IMR-90 (cell line): ENCODE measurements around the gene PM20D2. TPM values are rescaled to one million over a fixed set of nuclear protein-coding genes. Genes with fewer than 3 reads are reported as not detected.

Experiments used
- ATAC-seq: fragments of 200-7000 bp; cut with Tn5 transposase; 2 replicates; pipeline ENCODE4 v1.9.1; 2020; ENCODE audit warnings: low read depth, mild to moderate bottlenecking, moderate library complexity
- BruUV-seq: library from RNA; stranded (reverse); fragments of 400-500 nt; replicated peaks from 2 replicates; lab custom pipeline; 2021; lab: Mats Ljungman, UMichigan
- CTCF ChIA-PET: fragments of 300-600 bp; formaldehyde crosslinking; extraction: SDS; loops from one replicate; lab custom pipeline; 2021; ENCODE audit warnings: antibody characterized with exemption; lab: Yijun Ruan, JAX
- POLR2A ChIA-PET: fragments of 300-600 bp; sonication (Branson Sonifier 250); formaldehyde crosslinking; loops from one replicate; lab custom pipeline; 2022; ENCODE audit warnings: antibody characterized with exemption; ENCODE audit not compliant: unreplicated experiment; lab: Charles Lee
- DNase-seq: peaks from one replicate; pipeline ENCODE4 v3.0.0; 2013
- H2AFZ ChIP-seq: replicated peaks from 2 replicates; pipeline ENCODE3; 2013; ENCODE audit warnings: low read length, mild to moderate bottlenecking; ENCODE audit not compliant: poor library complexity
- H2AK5ac ChIP-seq: 2 replicates; pipeline ENCODE4 v1.6.1; 2013; ENCODE audit warnings: low read depth, low read length, inconsistent platforms
- H2AK9ac ChIP-seq: replicated peaks from 2 replicates; pipeline ENCODE3; 2013; ENCODE audit warnings: mild to moderate bottlenecking, low read depth, low read length, moderate library complexity; ENCODE audit not compliant: poor library complexity
- H2BK120ac ChIP-seq: 2 replicates; pipeline ENCODE4 v1.6.1; 2013; ENCODE audit warnings: low read depth, low read length, inconsistent platforms
- H2BK15ac ChIP-seq: 3 replicates; pipeline ENCODE4 v1.6.1; 2013; ENCODE audit warnings: low read depth, low read length, inconsistent platforms
- H2BK20ac ChIP-seq: 2 replicates; pipeline ENCODE4 v1.6.1; 2013; ENCODE audit warnings: low read depth, mild to moderate bottlenecking, inconsistent platforms, low read length, moderate library complexity
- H2BK5ac ChIP-seq: 2 replicates; pipeline ENCODE4 v1.6.1; 2013; ENCODE audit warnings: mild to moderate bottlenecking, low read depth, low read length, inconsistent platforms; ENCODE audit not compliant: poor library complexity, severe bottlenecking
- H3K14ac ChIP-seq: replicated peaks from 2 replicates; pipeline ENCODE4 v1.6.1; 2013; ENCODE audit warnings: low read depth, low read length, inconsistent platforms
- H3K18ac ChIP-seq: 2 replicates; pipeline ENCODE4 v1.6.1; 2013; ENCODE audit warnings: low read depth, low read length, control low read depth
- H3K23ac ChIP-seq: 2 replicates; pipeline ENCODE4 v1.6.1; 2013; ENCODE audit warnings: low read depth, low read length, inconsistent platforms
- H3K27ac ChIP-seq: 2 replicates; pipeline ENCODE4 v1.5.1; 2013; ENCODE audit warnings: mild to moderate bottlenecking, control low read depth, low read length; ENCODE audit not compliant: insufficient read depth
- H3K27me3 ChIP-seq: 2 replicates; pipeline ENCODE4 v1.6.1; 2013; ENCODE audit warnings: low read length; ENCODE audit not compliant: control insufficient read depth, insufficient read depth
- H3K36me3 ChIP-seq: 2 replicates; pipeline ENCODE4 v1.6.1; 2013; ENCODE audit warnings: low read length, mixed read lengths; ENCODE audit not compliant: control insufficient read depth, insufficient read depth
- H3K4ac ChIP-seq: 2 replicates; pipeline ENCODE4 v1.6.1; 2013; ENCODE audit warnings: low read depth, low read length, inconsistent platforms
- H3K4me1 ChIP-seq: 2 replicates; pipeline ENCODE4 v1.6.1; 2013; ENCODE audit warnings: low read length, mixed read lengths; ENCODE audit not compliant: control insufficient read depth, insufficient read depth
- H3K4me2 ChIP-seq: 2 replicates; pipeline ENCODE4 v1.6.1; 2013; ENCODE audit warnings: low read depth, mild to moderate bottlenecking, control low read depth, low read length, moderate library complexity
- H3K4me3 ChIP-seq: 2 replicates; pipeline ENCODE4 v1.5.1; 2013; ENCODE audit warnings: low read depth, mild to moderate bottlenecking, control low read depth, low read length, moderate library complexity; ENCODE audit not compliant: insufficient read depth
- H3K56ac ChIP-seq: 2 replicates; pipeline ENCODE4 v1.6.1; 2013; ENCODE audit warnings: low read length, inconsistent platforms; ENCODE audit not compliant: insufficient read depth; ENCODE audit errors: extremely low read depth
- H3K79me1 ChIP-seq, 2 experiments: 2 replicates each; pipeline ENCODE4 v1.6.1; 2013; ENCODE audit warnings: low read length in 2 of 2, inconsistent platforms in 1 of 2, low read depth in 1 of 2
- H3K9ac ChIP-seq: 2 replicates; pipeline ENCODE4 v1.6.1; 2013; ENCODE audit warnings: low read depth, low read length, control low read depth
- H3K9me1 ChIP-seq: 2 replicates; pipeline ENCODE4 v1.6.1; 2013; ENCODE audit warnings: low read length, inconsistent platforms; ENCODE audit not compliant: insufficient read depth
- H3K9me3 ChIP-seq: 2 replicates; pipeline ENCODE4 v1.6.1; 2013; ENCODE audit warnings: low read length; ENCODE audit not compliant: control insufficient read depth, insufficient read depth
- H4K20me1 ChIP-seq: 2 replicates; pipeline ENCODE4 v1.6.1; 2013; ENCODE audit warnings: low read length, inconsistent platforms; ENCODE audit not compliant: insufficient read depth
- H4K5ac ChIP-seq: 2 replicates; pipeline ENCODE4 v1.6.1; 2013; ENCODE audit warnings: mild to moderate bottlenecking, low read depth, low read length, control low read depth
- H4K8ac ChIP-seq, 2 experiments: 2 replicates each; pipeline ENCODE4 v1.6.1; 2013; ENCODE audit warnings: low read depth in 2 of 2, low read length in 2 of 2, control low read depth in 1 of 2, inconsistent platforms in 1 of 2
- H4K91ac ChIP-seq: 2 replicates; pipeline ENCODE4 v1.6.1; 2013; ENCODE audit warnings: low read depth, low read length, inconsistent platforms; ENCODE audit not compliant: insufficient read depth
- BHLHE40 ChIP-seq: fragments of 150-350 bp; IDR thresholded peaks from 2 replicates; pipeline ENCODE4 v1.6.1; 2016; ENCODE audit warnings: mild to moderate bottlenecking, low read depth, low read length
- CEBPB ChIP-seq: IDR thresholded peaks from 2 replicates; pipeline ENCODE4 v1.6.1; 2012; ENCODE audit warnings: low read depth, low read length, improper control_type of control experiment
- CHD1 ChIP-seq: IDR thresholded peaks from 2 replicates; pipeline ENCODE4 v1.6.1; 2012; ENCODE audit warnings: low read depth, low read length, improper control_type of control experiment
- CTCF ChIP-seq: conservative IDR thresholded peaks from 2 replicates; pipeline ENCODE4 v1.5.1; 2012; ENCODE audit warnings: mild to moderate bottlenecking, low read depth, low read length, improper control_type of control experiment
- ELK1 ChIP-seq: fragments of 150-350 bp; IDR thresholded peaks from 2 replicates; pipeline ENCODE4 v1.6.1; 2016; ENCODE audit warnings: low read depth, mild to moderate bottlenecking, low read length, moderate library complexity, borderline replicate concordance
- FOS ChIP-seq: fragments of 150-350 bp; IDR thresholded peaks from 2 replicates; pipeline ENCODE4 v1.6.1; 2016; ENCODE audit warnings: low read depth, low read length
- MAFK ChIP-seq: IDR thresholded peaks from 2 replicates; pipeline ENCODE4 v1.6.1; 2012; ENCODE audit warnings: low read depth, low read length, improper control_type of control experiment
- MAZ ChIP-seq: IDR thresholded peaks from 2 replicates; pipeline ENCODE4 v1.6.1; 2012; ENCODE audit warnings: low read depth, mild to moderate bottlenecking, low read length, improper control_type of control experiment, moderate library complexity, borderline replicate concordance
- MXI1 ChIP-seq: IDR thresholded peaks from 2 replicates; pipeline ENCODE4 v1.6.1; 2012; ENCODE audit warnings: low read depth, mild to moderate bottlenecking, low read length, moderate library complexity, borderline replicate concordance
- NFE2L2 ChIP-seq: fragments of 150-350 bp; IDR thresholded peaks from 2 replicates; pipeline ENCODE4 v1.6.1; 2016; ENCODE audit warnings: low read depth, mild to moderate bottlenecking, low read length
- POLR2A ChIP-seq: IDR thresholded peaks from 2 replicates; pipeline ENCODE4 v1.6.1; 2012; ENCODE audit warnings: mild to moderate bottlenecking, low read depth, low read length
- RAD21 ChIP-seq: IDR thresholded peaks from 2 replicates; pipeline ENCODE4 v1.6.1; 2012; ENCODE audit warnings: low read length, improper control_type of control experiment
- RCOR1 ChIP-seq: IDR thresholded peaks from 2 replicates; pipeline ENCODE4 v1.6.1; 2012; ENCODE audit warnings: mild to moderate bottlenecking, low read length, improper control_type of control experiment; ENCODE audit not compliant: insufficient replicate concordance
- RFX5 ChIP-seq: IDR thresholded peaks from 2 replicates; pipeline ENCODE4 v1.8.0; 2012; ENCODE audit warnings: low read depth, mild to moderate bottlenecking, low read length, moderate library complexity
- SMC3 ChIP-seq: fragments of 150-350 bp; IDR thresholded peaks from 2 replicates; pipeline ENCODE4 v1.6.1; 2016; ENCODE audit warnings: low read depth, mild to moderate bottlenecking, antibody characterized with exemption, low read length, moderate library complexity
- dilution Hi-C: fragments of 300-500 bp; cut with HindIII; formaldehyde crosslinking; loops from one replicate; pipeline ENCODE4 v1.14.3; 2018; ENCODE audit warnings: low sequenced_read_pairs; ENCODE audit not compliant: unreplicated experiment
- in situ Hi-C: fragments of 300-500 bp; cut with MboI; formaldehyde crosslinking; loops from 3 replicates; pipeline ENCODE4 v1.14.3; 2019; ENCODE audit warnings: low sequenced_read_pairs, inconsistent platforms, mixed read lengths
- intact Hi-C: fragments of 100-400 bp; cut with micrococcal nuclease; formaldehyde crosslinking; loops from 2 replicates; pipeline ENCODE4 v1.10.0; 2022
- polyA plus RNA-seq, 3 experiments: library from polyadenylated mRNA; depleted of rRNA; stranded (reverse); fragments of >200 nt; gene quantifications; 2 replicates each; pipeline ENCODE4 v1.2.3, GENCODE V29; 2012; ENCODE audit warnings: low replicate concordance in 1 of 3
- total RNA-seq: library from RNA; depleted of rRNA; stranded (reverse); fragments of >200 nt; gene quantifications from 2 replicates; pipeline ENCODE4 v1.2.3, GENCODE V29; 2012
- TF ChIP-seq, protein P1 (sequence below): fragments of 150-350 bp; IDR thresholded peaks from 2 replicates; pipeline ENCODE4 v1.6.1; 2017; ENCODE audit warnings: mild to moderate bottlenecking, antibody characterized with exemption, low read length, low read depth

The PM20D2 gene
- total and polyA plus RNA-seq, 2 of the 4 experiments (the other 2 are of a cell fraction) = 6.0 to 6.5 TPM

DNA sequence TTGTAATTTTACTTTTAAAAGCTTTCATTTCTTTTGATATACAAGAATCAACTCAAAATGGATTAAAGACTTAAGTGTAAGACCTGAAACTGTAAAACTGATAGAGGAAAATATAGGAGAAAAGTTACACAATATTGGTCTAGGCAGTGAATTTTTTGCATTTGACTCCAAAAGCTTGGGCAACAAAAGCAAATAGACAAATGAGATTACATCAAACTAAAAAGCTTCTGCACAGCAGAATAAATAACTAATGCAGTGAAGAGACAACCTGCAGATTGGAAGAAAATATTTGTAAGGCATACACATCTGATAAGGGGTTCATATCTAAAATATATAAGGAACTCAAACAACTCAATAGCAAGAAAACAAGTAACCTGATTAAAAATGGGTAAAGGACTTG, 68.3 kb downstream of the PM20D2 start:
- dilution Hi-C loops = no loop called here
- DNase-seq = no peak
- peaks cover 2% of the 10 kb centered on the region for H3K27me3 ChIP-seq
- no peak overlapping the region for H4K5ac ChIP-seq
- no peak overlapping the region for H3K23ac ChIP-seq
- H4K8ac ChIP-seq = no peak overlapping the region
- H3K9ac ChIP-seq = no peak overlapping the region
- no peaks in the 10 kb centered on the region for H4K20me1 ChIP-seq
- TF ChIP-seq, protein P1, sequence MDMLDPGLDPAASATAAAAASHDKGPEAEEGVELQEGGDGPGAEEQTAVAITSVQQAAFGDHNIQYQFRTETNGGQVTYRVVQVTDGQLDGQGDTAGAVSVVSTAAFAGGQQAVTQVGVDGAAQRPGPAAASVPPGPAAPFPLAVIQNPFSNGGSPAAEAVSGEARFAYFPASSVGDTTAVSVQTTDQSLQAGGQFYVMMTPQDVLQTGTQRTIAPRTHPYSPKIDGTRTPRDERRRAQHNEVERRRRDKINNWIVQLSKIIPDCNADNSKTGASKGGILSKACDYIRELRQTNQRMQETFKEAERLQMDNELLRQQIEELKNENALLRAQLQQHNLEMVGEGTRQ = no peak
- TF ChIP-seq FOS (no peak), CTCF (no peak), MXI1 (no peak), RFX5 (no peak), RCOR1 (no peak), CEBPB (no peak), SMC3 (no peak), CHD1 (no peak), MAZ (no peak), NFE2L2 (no peak), POLR2A (no peak), RAD21 (no peak), MAFK (no peak), ELK1 (no peak), BHLHE40 (no peak)
- no peaks in the 10 kb centered on the region for H3K79me1 ChIP-seq
- no peak overlapping the region for H3K18ac ChIP-seq
- no peak overlapping the region for H2BK5ac ChIP-seq
- no peak overlapping the region for H3K4me3 ChIP-seq
- POLR2A ChIA-PET = no interaction called here
- no peak overlapping the region for H4K91ac ChIP-seq
- no peak for ATAC-seq
- no peak overlapping the region for H2AFZ ChIP-seq
- in situ Hi-C loops = no loop called here
- BruUV-seq = no TSS peak
- intact Hi-C loops = no loop called here
- H3K56ac ChIP-seq = no peak overlapping the region
- H3K27ac ChIP-seq = no peak overlapping the region
- no peaks in the 10 kb centered on the region for H3K9me3 ChIP-seq
- H2BK20ac ChIP-seq = no peak overlapping the region
- CTCF ChIA-PET = no interaction called here
- H3K4me1 ChIP-seq = no peaks in the 10 kb centered on the region
- no peaks in the 10 kb centered on the region for H3K9me1 ChIP-seq
- H3K4ac ChIP-seq = no peak overlapping the region
- no peak overlapping the region for H2BK120ac ChIP-seq
- no peak overlapping the region for H2BK15ac ChIP-seq
- no peaks in the 10 kb centered on the region for H3K36me3 ChIP-seq
- no peak overlapping the region for H2AK9ac ChIP-seq
- H3K4me2 ChIP-seq = no peak overlapping the region
- no peak overlapping the region for H3K14ac ChIP-seq
- no peak overlapping the region for H2AK5ac ChIP-seq
